ENCODE data around the gene SND1. TPM values are rescaled to one million over a fixed set of nuclear protein-coding genes. Genes with fewer than 3 reads are reported as not detected.

SND1 gene
- total and polyA plus RNA-seq, 2 of the 4 experiments (the other 2 are of a cell fraction): 154 to 294 TPM

DNA sequence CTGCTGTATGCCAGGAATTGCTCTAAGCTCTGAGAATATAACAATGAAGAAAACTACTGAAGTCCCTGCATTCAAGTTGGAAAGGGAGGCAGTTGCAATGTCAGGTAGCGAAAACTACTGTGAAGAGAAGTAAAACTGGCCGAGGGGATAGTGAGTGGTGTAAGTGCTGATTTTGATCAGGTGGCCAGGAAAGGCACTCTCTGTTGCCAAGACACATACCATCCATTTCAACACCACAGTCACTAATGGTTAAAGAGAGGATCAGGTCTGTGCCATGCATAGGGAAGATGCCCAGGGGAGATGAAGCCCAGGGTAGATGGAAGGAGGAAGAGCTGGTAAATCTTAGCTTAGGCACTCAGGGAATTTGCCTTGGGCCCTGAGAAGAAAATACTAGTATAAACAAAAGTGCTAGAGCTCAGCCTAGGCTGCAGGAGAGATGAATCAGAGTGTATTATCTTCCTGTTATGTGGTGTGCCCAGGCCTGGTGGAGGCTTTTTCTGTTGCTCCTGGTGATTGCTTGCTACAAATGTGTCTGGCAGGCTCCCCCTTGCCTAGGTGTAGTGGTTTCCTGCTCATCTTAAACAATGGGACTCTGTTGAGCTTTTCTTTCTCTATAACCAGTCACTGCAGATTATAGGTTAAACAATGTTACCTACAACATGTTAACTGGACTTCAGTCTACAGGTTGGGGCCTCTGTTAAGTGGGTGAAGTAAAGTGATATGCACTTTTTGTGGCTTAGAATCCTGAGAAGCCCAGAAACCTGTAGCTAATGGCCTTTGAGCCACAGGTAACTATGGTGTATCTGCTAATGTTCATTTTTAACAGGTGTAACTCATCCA lies 253.7 kb downstream of the SND1 start:
- Histone ChIP-seq H2BK15ac (ENCODE audit: low read depth, low read length) (no peak overlapping the region), H3K9me3 (ENCODE audit: control insufficient read depth, insufficient read depth, low read length) (no peaks in the 10 kb centered on the region), H3K4me3 (ENCODE audit: insufficient read depth, low read depth, low read length) (no peak overlapping the region), H3K4me2 (ENCODE audit: low read depth, low read length) (peak overlapping the region; percentile 10; the same call in 1 of the 2 replicates), H2BK120ac (ENCODE audit: low read depth, low read length) (no peak overlapping the region), H2AK9ac (replicated peaks; ENCODE audit: low read depth, low read length, poor library complexity) (peak overlapping the region; percentile 19), H3K27ac (ENCODE audit: insufficient read depth, low read length) (no peak overlapping the region), H2BK5ac (ENCODE audit: low read depth, low read length, poor library complexity, severe bottlenecking) (no peak overlapping the region), H2AFZ (replicated peaks; ENCODE audit: low read length, poor library complexity) (no peak overlapping the region), H3K4me1 (ENCODE audit: control insufficient read depth, insufficient read depth, low read length) (peaks cover 20% of the 10 kb centered on the region), H3K4ac (ENCODE audit: low read depth, low read length) (peak overlapping the region; percentile 55; the same call in 1 of the 2 replicates), H4K91ac (ENCODE audit: insufficient read depth, low read depth, low read length) (no peak overlapping the region), H2BK20ac (ENCODE audit: low read depth, low read length) (no peak overlapping the region), H3K23ac (ENCODE audit: low read depth, low read length) (0 out of 2 replicates have a peak overlapping the region, but pooled peaks have one; percentile 20), H3K27me3 (ENCODE audit: control insufficient read depth, insufficient read depth, low read length) (no peaks in the 10 kb centered on the region), H4K20me1 (ENCODE audit: insufficient read depth, low read length) (peaks cover 77% of the 10 kb centered on the region), H3K36me3 (ENCODE audit: control insufficient read depth, insufficient read depth, low read length) (no peaks in the 10 kb centered on the region), H2AK5ac (ENCODE audit: low read depth, low read length) (no peak overlapping the region), H3K18ac (ENCODE audit: low read depth, low read length) (no peak overlapping the region; the same call in 1 of the 2 replicates), H3K14ac (replicated peaks; ENCODE audit: low read depth, low read length) (peak overlapping the region; percentile 67), H3K9me1 (ENCODE audit: insufficient read depth, low read length) (peaks cover 36% of the 10 kb centered on the region), H3K79me1 (ENCODE audit: low read depth in 1 of 2, low read length in 2 of 2) (peaks cover 56 to 88% of the 10 kb centered on the region in 2 experiments), H4K5ac (ENCODE audit: low read depth, low read length) (no peak overlapping the region), H3K9ac (ENCODE audit: low read depth, low read length) (no peak overlapping the region), H3K56ac (ENCODE audit: extremely low read depth, insufficient read depth, low read length) (no peak overlapping the region), H4K8ac (ENCODE audit: low read depth in 2 of 2, low read length in 2 of 2) (peak overlapping the region in 1 of 2 experiments; percentile 2; a peak in 1 of 4 replicates)
- ChIA-PET POLR2A (ENCODE audit: unreplicated experiment) (no interaction called here), CTCF (interaction anchor here (0.6 kb wide), 2 partner anchors 251 to 287 kb away, joined by 3 read pairs; no protein-coding TSS in a partner anchor)
- no CpG with 5 or more reads among the region's 2 CpGs for WGBS, 2 experiments (ENCODE audit: extremely low coverage in 2 of 2, insufficient read length in 1 of 2)
- intact Hi-C loops (cut with micrococcal nuclease): no loop called here
- dilution Hi-C loops (cut with HindIII; ENCODE audit: low sequenced_read_pairs, unreplicated experiment): no loop called here
- DNase-seq (peak; percentile 76), ATAC-seq (ENCODE audit: low read depth) (peak; percentile 80)
- in situ Hi-C loops (cut with MboI; ENCODE audit: low sequenced_read_pairs): no loop called here
- no peak for TF ChIP-seq RAD21 (IDR thresholded peaks at IDR 0.05; ENCODE audit: low read length)
- TF ChIP-seq MAZ (IDR thresholded peaks at IDR 0.05; ENCODE audit: borderline replicate concordance, low read depth, low read length): no peak
- no peak for TF ChIP-seq BHLHE40 (IDR thresholded peaks at IDR 0.05; ENCODE audit: low read depth, low read length)
- TF ChIP-seq, protein P1, sequence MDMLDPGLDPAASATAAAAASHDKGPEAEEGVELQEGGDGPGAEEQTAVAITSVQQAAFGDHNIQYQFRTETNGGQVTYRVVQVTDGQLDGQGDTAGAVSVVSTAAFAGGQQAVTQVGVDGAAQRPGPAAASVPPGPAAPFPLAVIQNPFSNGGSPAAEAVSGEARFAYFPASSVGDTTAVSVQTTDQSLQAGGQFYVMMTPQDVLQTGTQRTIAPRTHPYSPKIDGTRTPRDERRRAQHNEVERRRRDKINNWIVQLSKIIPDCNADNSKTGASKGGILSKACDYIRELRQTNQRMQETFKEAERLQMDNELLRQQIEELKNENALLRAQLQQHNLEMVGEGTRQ (IDR thresholded peaks at IDR 0.05; ENCODE audit: low read depth, low read length): no peak
- no peak for TF ChIP-seq POLR2A (IDR thresholded peaks at IDR 0.05; ENCODE audit: low read depth, low read length)
- no peak for TF ChIP-seq CHD1 (IDR thresholded peaks at IDR 0.05; ENCODE audit: low read depth, low read length)
- BruUV-seq (replicated peaks): no TSS peak
